ENCODE results near the gene GABBR2.

Gene GABBR2

DNA sequence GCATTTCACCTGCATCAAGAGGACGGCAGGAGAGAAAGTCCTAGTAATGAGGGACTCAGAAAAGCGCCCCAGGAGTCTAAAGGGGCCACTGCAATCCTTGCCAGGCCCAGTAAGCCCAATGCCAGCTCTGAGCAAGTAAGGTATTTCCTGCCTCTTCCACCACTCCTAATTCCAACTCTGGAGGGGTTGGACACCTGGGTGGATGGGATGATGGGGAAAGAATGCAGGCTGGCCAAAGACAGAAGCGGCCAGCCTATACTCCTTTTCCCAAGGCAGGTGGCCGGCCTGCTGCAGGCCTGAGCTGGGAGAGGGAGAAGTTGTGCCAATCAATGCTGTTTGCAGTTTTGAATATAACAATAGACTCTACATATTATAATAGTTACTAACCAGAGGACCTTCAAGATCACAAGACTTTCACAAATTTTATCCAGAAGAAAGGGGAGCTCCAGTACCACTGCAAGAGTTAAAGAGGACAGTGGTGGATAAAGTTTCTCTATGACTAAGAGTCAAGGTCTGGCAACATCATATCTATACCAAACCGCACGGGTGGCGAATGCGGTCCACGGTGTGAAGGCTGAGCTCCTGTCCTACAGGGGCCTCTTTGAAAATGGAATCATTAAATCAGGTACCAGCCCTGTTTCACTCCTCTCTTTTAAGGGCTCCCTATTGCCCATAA is 338.3 kb downstream of the GABBR2 start:
- DNase-seq (ENCODE audit: low read depth in 2 of 2) = no peak

DNA sequence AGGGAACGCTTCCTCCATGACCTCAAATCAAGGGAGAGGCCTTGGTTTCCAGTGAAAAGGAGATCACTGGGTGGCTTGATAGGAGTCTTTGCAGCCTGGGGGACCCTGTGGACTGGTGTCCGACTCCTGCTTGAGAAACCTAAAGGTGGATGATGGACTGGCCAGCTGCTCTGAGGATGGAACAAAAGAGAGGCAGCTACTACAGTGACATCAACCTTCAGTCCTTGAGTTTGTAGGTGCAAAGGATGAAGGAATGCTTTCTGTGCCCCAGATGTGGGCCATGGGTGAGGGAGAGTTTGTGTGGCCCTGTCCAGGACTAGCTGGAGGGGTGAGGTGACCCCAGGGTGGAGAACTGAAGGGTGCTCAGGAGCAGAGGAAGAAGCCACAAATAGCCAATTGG is 338.8 kb downstream of the GABBR2 start:
- no peak for DNase-seq (ENCODE audit: low read depth in 2 of 2)

DNA sequence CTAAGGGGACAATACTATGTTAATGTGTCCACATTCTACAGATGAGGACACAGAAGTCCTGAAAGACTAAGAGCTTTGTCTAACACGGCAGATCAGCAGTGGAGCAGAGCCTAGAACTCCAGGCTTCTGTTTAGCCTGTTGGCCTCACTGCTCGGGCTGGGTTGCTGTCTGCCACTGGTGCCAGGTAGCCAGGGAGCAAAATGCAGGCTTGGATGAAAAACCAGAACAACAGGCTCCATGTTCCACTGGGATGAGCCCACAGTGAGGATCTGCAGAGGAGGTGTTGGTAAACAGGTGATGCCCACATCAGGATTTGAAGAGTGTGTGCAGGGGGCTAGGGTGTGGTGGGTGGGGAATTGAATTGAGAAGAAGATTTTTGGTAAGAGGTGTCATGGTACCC is 339.3 kb downstream of the GABBR2 start:
- no peak for DNase-seq (ENCODE audit: low read depth in 2 of 2)

DNA sequence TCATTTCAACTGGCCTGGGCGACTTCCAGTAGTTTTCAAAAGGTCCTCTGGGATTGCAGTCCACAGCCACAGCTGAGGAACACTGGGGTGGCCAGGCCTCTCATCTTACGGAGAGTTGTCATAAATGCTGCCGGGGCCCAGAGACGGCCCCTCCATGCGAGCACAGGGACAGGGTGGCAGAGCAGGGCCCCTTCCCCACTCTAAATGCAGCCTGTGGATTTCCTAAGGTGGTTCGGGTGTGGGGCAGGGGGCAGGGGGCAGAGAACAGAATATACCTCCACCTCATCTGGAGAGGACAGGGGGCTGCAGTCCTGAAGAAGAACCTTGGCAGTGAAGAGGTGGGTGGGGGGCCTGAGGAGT is 339.7 kb downstream of the GABBR2 start:
- no peak for DNase-seq (ENCODE audit: low read depth in 2 of 2)

DNA sequence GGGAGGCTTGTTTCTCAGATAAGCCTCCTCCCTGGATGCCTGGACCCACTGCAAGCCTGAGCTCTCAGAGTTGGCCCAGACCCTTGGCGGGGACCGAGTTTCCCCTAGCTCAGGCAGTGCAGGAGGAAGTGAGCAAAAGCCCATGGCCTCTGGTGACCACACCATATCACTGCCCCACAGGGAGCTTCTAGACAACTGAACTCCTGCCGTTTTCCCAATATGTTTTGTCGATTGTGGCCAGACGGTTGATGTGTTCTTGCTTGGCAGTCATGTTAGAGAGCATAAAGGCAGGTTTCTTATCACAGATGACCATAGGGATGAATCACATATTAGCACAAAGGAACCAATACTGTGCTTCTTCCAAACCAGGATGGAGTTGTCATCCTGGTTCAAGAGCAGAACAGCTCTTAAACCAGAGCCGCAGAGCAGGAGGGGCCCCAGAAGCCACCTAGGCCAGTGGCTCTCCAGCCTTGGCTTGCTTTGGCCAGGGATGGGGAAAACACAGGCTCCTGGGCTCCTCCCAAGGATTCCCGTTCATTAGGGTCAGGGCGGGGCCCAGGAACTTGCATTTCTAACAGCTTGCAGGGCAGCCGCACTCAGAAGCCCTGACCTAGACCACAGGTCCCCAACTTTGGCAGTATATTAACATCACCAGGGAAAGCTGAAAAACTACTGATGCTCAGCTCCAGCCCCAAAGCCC is 340.2 kb downstream of the GABBR2 start:
- no peak for DNase-seq (ENCODE audit: low read depth in 2 of 2)

DNA sequence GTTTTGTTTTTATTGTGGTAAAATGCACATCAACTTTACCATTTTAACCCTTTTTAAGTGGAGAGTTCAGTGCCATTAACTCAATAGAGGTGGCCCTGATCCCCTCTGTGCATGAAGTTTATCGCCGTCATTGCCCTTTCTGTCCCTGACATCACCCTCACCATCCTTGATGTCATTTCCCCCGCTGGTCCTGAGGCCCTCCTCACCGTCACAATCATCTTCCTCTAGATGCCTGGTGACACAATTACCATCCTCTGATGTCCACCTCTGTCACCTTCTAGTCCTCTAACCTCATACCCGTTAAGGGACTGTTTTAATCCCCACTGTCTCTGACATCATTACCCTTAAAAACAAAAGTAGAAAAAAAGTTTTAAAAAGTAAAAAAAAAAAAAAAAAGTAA is 340.8 kb downstream of the GABBR2 start:
- no peak for DNase-seq (ENCODE audit: low read depth in 2 of 2)

DNA sequence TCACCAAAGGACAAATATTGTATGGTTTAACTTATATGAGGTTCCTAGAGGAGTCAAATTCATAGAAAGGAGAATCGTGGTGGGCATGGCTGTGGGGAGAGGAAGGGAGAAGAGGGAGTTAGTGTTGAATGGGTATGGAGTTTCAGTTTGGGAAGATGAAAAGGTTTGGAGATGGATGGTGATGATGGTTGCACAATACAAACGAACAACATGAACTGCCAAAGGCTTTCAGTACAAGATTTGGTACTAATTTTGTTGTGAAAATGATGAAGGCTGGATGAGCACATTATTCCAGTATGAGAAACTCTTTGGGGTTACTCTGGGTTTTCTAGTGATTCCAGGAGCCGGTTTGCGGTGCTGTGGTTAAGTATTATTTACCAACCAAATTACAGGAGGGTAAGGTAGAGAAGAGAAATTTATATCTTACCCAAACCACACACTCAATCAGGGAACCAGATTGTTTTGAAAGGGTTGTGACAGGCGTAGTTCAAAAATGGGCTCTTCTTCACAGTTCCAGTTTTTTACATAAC is 341.3 kb downstream of the GABBR2 start:
- DNase-seq (ENCODE audit: low read depth in 2 of 2) = no peak

DNA sequence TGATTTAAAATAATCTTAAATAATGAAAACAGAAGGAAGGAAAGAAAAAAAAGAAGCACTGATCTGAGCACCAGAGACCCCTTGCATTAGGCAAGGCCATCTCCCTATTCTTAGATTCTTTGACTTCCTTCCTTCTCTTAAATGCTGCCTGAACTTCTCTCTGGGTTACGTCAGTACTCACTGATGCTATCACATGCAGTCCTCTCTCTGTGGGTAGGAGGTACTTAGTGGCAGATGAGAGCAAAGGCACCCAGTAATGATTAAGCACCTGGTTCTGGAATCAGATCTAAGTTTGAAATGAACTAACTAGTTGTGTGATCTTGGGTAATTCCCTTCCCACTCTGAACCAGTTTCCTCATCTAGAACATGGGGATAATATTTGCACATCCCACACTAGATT is 343.0 kb downstream of the GABBR2 start:
- no peak for DNase-seq (ENCODE audit: low read depth in 2 of 2)

DNA sequence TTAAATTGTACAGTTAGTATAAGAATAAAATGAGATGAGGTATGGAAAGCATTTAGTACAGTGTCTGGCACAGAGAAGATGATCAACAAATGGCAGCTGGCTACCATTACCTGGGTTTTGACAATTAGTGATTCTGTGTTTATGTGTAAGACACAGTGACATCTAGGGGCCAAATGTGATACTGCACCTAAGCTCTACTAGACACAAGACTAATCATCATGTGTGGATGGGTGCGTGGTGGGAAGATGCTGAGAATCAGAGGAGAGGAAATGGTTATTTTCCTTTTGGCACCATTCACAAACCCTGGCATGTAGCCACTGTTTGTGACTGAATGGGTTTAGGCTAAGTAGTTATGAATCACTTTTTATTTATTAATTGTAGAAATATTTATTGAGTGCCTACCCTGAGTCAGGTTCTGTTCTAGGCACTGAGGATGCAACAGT is 343.5 kb downstream of the GABBR2 start:
- DNase-seq (ENCODE audit: low read depth in 2 of 2) = peak; percentile 4 to 15

DNA sequence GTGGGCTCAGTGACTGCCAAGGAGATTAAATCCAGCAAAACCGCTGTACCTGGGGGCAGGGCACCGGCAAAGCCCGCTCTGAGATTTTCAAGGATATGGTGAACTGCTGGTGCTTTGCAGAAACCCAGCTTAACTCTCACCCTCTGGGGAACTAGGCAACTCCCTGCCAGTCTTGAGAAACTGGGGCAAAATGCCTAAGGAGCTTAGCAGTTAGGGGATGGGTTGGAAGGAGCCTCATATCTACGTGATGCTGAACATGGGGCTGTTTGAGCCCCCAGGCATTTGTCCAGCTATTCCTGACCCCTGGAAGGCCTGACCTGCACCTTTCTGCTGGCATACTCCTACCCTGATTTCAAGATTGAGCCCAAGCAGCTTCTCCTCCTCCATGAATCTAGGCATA is 344.6 kb downstream of the GABBR2 start:
- DNase-seq (ENCODE audit: low read depth in 2 of 2) = no peak

DNA sequence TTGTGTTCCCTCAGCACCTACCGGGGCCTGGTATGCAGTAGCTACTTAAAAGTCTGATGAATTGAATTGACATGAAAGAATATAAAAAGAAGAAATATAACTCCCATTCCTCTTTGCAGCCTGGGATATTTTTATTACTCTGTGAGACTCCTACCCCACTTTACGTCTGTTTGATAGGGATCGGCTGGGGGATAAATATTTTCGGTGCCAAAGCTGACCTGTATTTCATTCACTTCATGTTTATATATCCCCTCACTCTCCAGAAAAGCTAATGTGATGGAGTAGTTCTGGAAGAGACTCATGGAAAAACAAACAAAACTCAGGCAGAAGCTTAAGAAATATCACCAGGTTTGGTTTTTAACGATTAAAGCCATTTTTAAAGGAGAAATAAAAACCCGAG is 345.1 kb downstream of the GABBR2 start:
- DNase-seq (ENCODE audit: low read depth in 2 of 2) = no peak

DNA sequence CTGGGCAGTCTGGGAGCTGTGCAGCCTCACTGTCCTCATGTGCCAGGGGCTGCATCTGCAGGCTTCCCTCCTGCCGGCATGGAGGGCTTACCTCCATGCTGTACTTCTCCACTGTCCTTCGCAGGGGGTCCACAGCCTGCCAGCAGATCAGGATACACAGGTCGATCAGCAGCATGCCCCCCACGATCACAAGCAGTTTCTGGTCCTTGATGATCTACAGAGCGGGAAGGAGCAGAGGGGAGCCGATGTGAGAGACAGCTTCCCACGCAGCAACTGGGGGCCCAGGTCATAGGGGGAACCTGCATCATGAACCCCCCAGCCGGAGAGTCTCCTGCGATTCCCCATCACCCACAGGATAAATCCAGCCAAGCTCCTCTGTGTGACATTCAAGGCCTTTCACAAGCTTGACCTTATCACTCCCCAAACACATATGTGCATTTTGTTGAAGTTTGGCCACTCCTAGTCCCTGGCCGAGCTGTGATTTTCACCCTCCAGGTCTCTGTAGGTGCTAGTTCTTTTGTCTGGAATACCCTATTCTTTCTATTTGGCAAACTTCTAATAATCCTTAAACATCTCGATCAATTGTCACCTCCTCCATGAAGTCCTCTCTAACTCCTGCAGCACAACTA is 346.0 kb downstream of the GABBR2 start:
- DNase-seq (ENCODE audit: low read depth in 2 of 2) = no peak

DNA sequence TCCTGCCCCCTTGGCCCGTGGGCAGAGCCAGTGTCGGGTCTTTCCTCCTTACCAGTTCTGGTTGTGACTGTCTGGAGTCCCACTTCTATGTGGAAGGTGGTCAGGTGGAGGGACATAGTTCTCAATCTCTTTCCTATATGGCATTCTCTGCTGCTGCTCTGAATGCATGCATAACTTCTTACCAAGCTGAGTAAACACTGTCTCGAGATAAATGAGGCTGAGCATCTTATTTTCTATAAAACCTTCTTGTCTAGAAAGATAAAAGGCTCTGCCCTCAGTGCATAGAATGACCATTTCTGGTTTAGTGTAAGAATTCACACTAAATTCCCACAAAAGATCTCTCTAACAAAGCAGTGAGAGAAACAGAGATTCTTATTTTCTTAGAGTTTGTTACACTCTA is 347.1 kb downstream of the GABBR2 start:
- no peak for DNase-seq (ENCODE audit: low read depth in 2 of 2)

DNA sequence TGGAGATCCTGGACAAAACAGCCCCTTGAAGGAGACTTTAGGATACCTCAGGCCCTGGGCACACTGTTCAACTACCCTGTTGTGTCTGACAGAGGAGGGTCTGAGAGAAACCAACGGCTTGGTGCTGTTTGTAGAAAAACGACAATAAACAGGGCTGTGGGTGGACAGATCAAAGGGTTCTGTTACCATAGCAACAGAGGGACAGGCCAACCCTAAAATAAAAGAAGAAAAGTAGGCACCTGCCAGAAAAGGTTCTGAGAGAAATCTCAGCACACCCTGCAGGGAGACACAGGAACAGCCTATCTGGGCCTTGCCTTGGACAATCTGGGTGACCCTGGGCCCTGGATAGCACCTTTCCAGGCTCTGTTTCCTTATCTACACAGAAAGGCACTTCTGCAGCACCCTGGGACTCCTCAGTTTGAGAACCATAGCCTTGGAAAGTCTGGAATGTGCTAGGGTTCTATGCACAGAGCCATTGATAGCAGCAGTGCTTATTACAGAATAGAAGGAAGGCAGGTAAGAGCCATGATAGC is 348.5 kb downstream of the GABBR2 start:
- no peak for DNase-seq (ENCODE audit: low read depth in 2 of 2)

DNA sequence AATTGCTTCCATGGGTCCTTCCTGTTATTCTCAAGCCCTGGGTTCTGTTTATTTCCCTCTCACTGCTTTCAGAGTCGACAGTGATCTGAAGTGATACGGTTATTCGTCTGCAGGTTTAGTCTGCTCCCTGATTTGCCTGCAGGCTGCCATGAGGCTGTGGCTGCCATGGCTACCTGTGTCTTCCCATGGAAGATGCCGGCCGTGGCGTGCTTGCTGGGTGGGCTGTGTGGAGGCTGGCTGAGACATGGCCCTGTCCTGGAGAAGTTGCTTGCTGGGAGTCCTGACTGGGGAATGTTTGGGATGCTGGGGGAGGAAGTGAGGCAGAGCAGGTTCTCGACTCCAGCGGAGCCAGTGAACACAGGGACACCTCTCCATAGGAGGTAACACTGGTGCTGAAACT is 349.2 kb downstream of the GABBR2 start:
- DNase-seq (ENCODE audit: low read depth in 2 of 2) = no peak

DNA sequence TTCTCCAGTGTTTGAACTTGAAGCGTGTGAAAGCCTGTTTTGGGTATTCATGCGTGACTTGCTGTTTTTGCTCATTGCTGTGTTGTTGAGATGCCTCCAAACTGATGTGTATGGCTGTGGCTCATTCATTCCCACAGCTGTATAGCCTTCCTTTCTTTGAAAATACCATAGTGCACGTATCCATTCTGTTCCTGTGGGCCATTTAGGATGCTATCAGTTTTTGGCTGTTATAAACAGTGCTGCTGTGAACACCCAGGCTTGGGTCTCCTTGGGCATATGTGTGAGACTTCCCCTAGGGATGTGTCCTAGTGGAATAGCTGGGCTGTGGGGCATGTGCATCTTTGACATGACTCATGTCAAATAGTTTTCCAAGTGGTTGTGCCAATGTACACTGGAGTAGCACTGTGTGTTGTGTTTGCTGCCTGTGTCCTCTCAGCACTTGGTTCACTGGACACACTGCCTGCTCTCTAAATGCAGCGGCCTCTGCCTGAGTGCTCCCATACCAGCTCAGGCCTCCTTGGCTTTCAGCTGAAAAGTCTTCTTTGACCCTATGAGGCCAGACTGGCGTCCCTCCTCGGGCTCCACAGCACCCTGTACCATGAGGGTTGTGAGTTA is 350.7 kb downstream of the GABBR2 start:
- no peak for DNase-seq (ENCODE audit: low read depth in 2 of 2)

DNA sequence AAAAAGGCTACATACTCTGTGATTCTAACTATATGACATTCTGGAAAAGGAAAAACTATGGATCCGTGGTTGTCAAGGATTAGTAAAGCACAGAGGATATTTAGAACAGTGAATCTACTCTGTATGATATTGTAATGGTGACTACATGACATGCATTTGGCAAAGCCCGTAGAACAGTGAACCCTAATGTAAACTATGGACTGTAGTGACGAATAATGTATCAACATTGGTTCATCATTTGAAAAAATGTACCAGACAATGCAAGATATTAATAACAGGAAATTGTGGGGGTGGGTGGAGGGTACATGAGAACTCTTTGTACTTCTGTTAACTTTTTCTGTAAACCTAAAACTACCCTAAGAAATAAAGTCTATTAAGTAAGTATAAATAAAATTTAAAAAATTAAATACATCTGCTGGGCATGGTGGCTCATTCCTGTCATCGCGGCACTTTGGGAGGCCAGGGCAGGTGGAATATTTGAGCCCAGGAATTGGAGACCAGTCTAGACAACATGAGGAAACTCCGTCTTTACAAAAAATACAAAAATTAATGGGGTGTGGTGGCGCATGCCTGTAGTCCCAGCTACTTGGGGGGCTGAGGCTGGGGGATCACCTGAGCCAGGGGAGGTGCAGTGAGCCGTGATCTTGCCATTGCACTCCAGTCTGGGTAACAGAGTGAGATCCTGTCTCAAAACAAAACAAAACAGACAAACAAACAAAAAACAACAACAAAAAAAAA is 351.6 kb downstream of the GABBR2 start:
- no peak for DNase-seq (ENCODE audit: low read depth in 2 of 2)

DNA sequence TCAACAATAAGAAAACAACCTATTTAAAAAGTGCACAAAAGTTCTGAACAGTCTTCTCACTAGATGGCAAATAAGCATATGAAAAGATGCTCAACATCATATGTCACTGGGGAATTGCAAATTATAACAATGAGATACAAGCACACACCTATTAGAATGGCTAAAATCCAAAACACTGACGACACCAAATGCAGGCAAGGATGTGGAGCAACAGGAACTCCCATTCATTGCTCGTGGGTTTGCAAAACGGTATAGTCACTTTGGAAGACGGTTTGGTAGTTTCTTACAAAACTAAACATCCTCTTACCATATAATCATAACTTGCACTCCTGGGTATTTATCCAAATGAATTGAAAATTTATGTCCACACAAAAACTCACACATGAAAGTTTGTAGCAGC is 352.4 kb downstream of the GABBR2 start:
- no peak for DNase-seq (ENCODE audit: low read depth in 2 of 2)

DNA sequence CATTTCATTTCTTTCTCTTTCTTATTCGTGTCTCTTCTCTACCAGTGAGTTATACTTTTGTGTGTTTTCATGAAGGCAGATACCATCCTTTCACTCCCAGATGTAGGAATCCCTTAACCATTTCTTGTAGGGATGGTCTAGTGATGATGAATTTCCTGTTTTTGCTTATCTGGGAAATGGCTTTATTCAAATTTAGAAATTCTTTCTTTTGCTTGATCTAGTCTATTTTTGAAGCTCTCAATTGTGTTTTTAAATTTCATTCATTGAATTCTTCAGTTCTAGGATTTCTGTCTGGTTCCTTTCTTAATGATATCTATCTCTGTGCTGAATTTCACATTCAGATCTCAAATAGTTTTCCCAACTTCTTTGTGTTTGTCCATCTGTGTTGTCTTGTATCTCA is 357.4 kb downstream of the GABBR2 start:
- DNase-seq (ENCODE audit: low read depth in 2 of 2) = no peak

DNA sequence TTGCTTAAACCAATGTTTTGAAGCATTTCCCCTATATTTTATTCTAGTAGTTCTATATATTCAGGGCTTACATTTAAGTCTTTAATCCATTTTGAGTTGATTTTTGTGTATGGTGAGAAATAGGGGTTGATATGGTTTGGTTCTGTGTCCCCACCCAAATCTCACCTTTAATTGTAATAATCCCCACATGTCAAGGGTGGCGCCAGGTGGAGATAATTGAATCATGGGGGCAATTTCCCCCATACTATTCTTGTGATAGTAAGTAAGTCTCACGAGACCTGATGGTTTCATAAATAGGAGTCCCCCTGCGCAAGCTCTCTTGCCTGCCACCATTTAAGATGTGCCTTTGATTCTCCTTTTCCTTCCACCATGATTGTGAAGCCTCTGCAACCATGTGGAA is 361.1 kb downstream of the GABBR2 start:
- no peak for DNase-seq (ENCODE audit: low read depth in 2 of 2)

DNA sequence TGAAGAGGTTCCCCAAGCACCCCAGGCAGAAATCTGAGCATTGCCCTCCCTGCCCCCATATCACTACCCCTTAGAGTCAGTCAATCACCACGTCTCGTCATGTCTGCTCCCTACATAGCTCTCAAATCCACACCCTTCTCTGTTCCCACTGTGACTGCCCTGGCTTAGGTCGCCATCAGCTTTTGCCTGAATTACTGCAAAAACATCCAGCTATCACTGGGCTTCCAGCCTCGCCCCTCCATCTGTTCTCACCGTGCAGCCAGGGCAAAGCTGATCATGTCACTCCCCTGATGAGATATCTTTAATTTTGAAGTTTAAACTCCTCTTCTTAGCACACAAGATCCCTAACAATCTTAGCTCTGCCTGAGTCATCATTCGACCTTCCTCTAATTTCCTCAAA is 363.7 kb downstream of the GABBR2 start:
- DNase-seq (ENCODE audit: low read depth in 2 of 2) = no peak

DNA sequence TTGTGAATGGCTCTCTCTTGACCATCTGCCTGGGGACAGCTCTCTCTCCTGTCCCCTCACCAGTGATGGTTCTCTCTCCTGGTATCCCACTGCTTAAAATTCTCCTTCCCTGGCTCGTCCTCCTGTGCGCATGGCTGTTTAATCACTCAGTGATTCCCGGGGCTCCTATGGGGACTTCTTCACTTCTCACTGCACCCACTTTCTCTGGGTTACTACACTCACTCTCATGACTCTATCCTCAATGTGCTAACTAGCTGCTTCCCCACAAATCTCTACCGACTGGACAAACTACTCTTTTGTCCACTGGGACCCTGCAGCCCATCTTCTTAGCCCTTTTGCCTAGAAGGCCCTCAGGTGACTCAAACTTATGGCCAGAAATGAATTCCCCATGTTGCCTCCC is 364.2 kb downstream of the GABBR2 start:
- no peak for DNase-seq (ENCODE audit: low read depth in 2 of 2)
